GM18868 (cell line): ENCODE data around the gene PRDM5.

ENCODE experiments used
- ATAC-seq: cut with Tn5 transposase; IDR thresholded peaks from one replicate; pipeline ENCODE4 v1.9.1; 2021; ENCODE audit warnings: mild to moderate bottlenecking, moderate library complexity; ENCODE audit not compliant: unreplicated experiment

PRDM5 gene

GRCh38 chr4:120922381-120923206 is at the start of gene PRDM5:
TSS of gene PRDM5 (minus strand) at chr4:120922726. CDS start at chr4:120922608, 118 bp downstream.
- no peak for ATAC-seq

- no peak for ATAC-seq
Observed at GRCh38 chr4:120971884-120972283, 49.4 kb upstream of the PRDM5 start.

GRCh38 chr4:120965938-120966337 is 43.4 kb upstream of the PRDM5 start:
- no peak for ATAC-seq

- no peak for ATAC-seq
Observed at GRCh38 chr4:120964596-120964995, 42.1 kb upstream of the PRDM5 start.

- no peak for ATAC-seq
Observed at GRCh38 chr4:120963449-120963848, 40.9 kb upstream of the PRDM5 start.

GRCh38 chr4:120960656-120961267 is 38.2 kb upstream of the PRDM5 start:
- ATAC-seq: no peak

- no peak for ATAC-seq
Observed at GRCh38 chr4:120948382-120948781, 25.9 kb upstream of the PRDM5 start.

- ATAC-seq: no peak
Observed at GRCh38 chr4:120942776-120943175, 20.2 kb upstream of the PRDM5 start.

GRCh38 chr4:120940547-120940946 is 18.0 kb upstream of the PRDM5 start:
- no peak for ATAC-seq

GRCh38 chr4:120939693-120940092 is 17.2 kb upstream of the PRDM5 start:
- no peak for ATAC-seq

GRCh38 chr4:120929847-120930246 is 7.3 kb upstream of the PRDM5 start:
- no peak for ATAC-seq

GRCh38 chr4:120927801-120928409 is 5.4 kb upstream of the PRDM5 start:
- ATAC-seq: no peak

- ATAC-seq: no peak
Observed at GRCh38 chr4:120926358-120927025, 4.0 kb upstream of the PRDM5 start.

GRCh38 chr4:120924931-120925330 is 2.4 kb upstream of the PRDM5 start:
- ATAC-seq: no peak

GRCh38 chr4:120923207-120923522 is 639 bp upstream of the PRDM5 start:
- ATAC-seq: no peak

- no peak for ATAC-seq
Observed at GRCh38 chr4:120921456-120922380, 808 bp downstream of the PRDM5 start.

- no peak for ATAC-seq
Observed at GRCh38 chr4:120920666-120921065, 1.9 kb downstream of the PRDM5 start.

GRCh38 chr4:120919358-120919757 is 3.2 kb downstream of the PRDM5 start:
- no peak for ATAC-seq

- ATAC-seq: no peak
Observed at GRCh38 chr4:120918788-120919187, 3.7 kb downstream of the PRDM5 start.

GRCh38 chr4:120918092-120918491 is 4.4 kb downstream of the PRDM5 start:
- no peak for ATAC-seq

- no peak for ATAC-seq
Observed at GRCh38 chr4:120916937-120917336, 5.6 kb downstream of the PRDM5 start.
